WERI-Rb-1 (cell line): ENCODE measurements around the gene CECR2.
"Not testable (repeated sequence)": the region's sequence is repeated elsewhere in the genome, so short reads cannot be mapped to it uniquely, and the experiment has no call there.

Source experiments
- DNase-seq: peaks from one replicate; pipeline ENCODE4 v3.0.0-alpha.2; 2020
- H3K27ac ChIP-seq: fragments of 250-450 bp; sonication (Bioruptor Pico); 2 replicates; pipeline ENCODE4 v1.5.1; 2020; ENCODE audit warnings: mild to moderate bottlenecking, moderate library complexity
- H3K27me3 ChIP-seq: fragments of 250-450 bp; sonication (Bioruptor Pico); 2 replicates; pipeline ENCODE4 v1.5.1; 2021; ENCODE audit warnings: mild to moderate bottlenecking, low read depth, moderate library complexity; ENCODE audit not compliant: insufficient read depth, severe bottlenecking
- H3K36me3 ChIP-seq: fragments of 250-450 bp; sonication (Bioruptor Pico); 2 replicates; pipeline ENCODE4 v1.5.1; 2020; ENCODE audit warnings: mild to moderate bottlenecking, moderate library complexity
- H3K4me3 ChIP-seq: 2 replicates; pipeline ENCODE4 v1.5.1; 2011; ENCODE audit warnings: low read depth, mild to moderate bottlenecking, control low read depth, low read length
- H3K9me3 ChIP-seq: fragments of 250-450 bp; sonication (Bioruptor Pico); 2 replicates; pipeline ENCODE4 v1.5.1; 2021; ENCODE audit warnings: mild to moderate bottlenecking, moderate library complexity; ENCODE audit not compliant: severe bottlenecking
- CTCF ChIP-seq: IDR thresholded peaks from 2 replicates; pipeline ENCODE4 v1.5.1; 2011; ENCODE audit warnings: low read depth, mild to moderate bottlenecking, control low read depth, inconsistent platforms, low read length

CECR2 gene

DNA sequence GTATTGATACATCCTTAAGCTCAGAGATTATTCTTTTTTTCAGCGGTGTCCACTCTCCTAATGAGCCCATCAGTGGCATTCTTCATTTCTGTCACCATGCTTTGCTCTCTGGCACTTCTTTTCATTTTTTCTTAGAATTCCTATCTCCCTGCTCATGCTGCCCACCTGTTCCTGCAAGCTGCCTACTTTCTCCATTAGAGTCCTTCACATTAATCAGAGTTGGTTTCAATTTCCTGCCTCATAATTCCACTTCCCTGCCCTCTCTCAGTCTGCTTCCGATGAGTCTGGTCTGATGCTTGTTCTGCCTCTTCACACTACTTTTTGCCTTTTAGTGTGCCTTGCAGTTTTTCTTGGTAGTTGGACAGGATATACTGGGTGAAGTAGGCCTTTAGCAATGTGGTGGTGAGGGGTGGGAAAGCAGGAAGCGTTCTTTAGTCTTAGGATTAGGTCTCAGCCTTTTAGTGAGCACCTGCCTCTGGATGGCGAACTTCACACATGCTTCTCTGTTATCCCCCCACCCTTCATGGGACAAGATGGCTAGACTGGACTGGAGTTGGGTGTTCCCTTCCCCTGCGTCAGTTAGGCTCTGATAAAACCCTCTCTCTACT lies 53.6 kb downstream of the CECR2 start:
- Histone ChIP-seq H3K4me3 (no peak overlapping the region), H3K27ac (no peak overlapping the region), H3K27me3 (no peaks in the 10 kb centered on the region), H3K9me3 (no peaks in the 10 kb centered on the region), H3K36me3 (no peaks in the 10 kb centered on the region)
- DNase-seq: no peak
- no peak for TF ChIP-seq CTCF

GRCh38 chr22:17423616-17424015 lies 54.4 kb downstream of the CECR2 start:
- H3K36me3 ChIP-seq: no peaks in the 10 kb centered on the region
- no peak overlapping the region for H3K4me3 ChIP-seq
- TF ChIP-seq CTCF: no peak
- no peaks in the 10 kb centered on the region for H3K9me3 ChIP-seq
- H3K27ac ChIP-seq: no peak overlapping the region
- H3K27me3 ChIP-seq: no peaks in the 10 kb centered on the region
- no peak for DNase-seq

- not testable (repeated sequence) for DNase-seq, H3K36me3 ChIP-seq, H3K27me3 ChIP-seq
These were observed 58.3 kb downstream of the CECR2 start for GRCh38 chr22:17427528-17427927.

DNA sequence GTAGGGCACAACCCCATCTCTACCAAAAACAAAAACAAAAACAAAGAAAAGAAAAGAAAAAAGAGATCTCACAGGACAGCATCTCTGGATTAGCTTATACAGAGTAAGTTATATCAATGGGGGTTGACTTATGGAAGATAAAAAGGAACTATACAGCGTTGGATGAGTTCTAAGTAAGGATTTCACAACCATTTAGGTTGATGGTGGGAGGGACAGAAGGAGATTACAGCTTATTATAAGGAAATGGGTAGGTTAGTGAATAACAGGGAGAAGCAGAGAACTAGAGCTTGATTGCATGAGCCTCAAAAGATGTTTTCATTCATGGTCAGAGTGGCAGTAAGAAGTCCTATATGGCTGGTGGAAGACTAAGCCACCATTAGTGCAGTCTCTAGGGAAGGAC lies 60.3 kb downstream of the CECR2 start:
- H3K9me3 ChIP-seq: no peaks in the 10 kb centered on the region

More at GRCh38 chr22:17427528-17427927, 58.3 kb downstream of the CECR2 start:
- not testable (repeated sequence) for H3K4me3 ChIP-seq, H3K9me3 ChIP-seq, H3K27ac ChIP-seq

DNA sequence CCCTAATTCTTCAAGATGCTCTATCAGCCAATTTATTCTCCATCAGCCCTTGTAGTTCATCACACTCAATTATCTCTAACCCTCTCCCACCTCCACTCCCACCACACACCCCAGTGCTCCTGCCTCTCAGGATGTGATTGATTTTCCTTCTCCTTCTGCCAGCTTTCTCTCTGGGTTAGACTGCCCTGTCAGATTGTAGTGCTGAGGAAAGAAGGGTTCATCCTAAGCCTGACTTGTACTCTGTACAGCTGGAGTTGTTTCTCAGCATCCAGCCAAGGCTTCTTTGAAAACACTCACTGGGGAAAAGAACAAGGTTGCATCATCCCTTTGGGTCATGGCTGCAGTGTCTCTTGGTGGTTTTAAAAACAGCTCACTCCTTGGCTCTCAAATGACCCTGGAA lies 61.2 kb downstream of the CECR2 start:
- TF ChIP-seq CTCF: no peak
- Histone ChIP-seq H3K9me3 (no peaks in the 10 kb centered on the region), H3K4me3 (no peak overlapping the region), H3K27me3 (no peaks in the 10 kb centered on the region), H3K27ac (no peak overlapping the region), H3K36me3 (no peaks in the 10 kb centered on the region)
- no peak for DNase-seq

More for the DNA sequence above, 60.3 kb downstream of the CECR2 start:
- no peak for DNase-seq
- no peaks in the 10 kb centered on the region for H3K36me3 ChIP-seq
- no peak overlapping the region for H3K27ac ChIP-seq
- no peak overlapping the region for H3K4me3 ChIP-seq
- no peak for TF ChIP-seq CTCF
- no peaks in the 10 kb centered on the region for H3K27me3 ChIP-seq

DNA sequence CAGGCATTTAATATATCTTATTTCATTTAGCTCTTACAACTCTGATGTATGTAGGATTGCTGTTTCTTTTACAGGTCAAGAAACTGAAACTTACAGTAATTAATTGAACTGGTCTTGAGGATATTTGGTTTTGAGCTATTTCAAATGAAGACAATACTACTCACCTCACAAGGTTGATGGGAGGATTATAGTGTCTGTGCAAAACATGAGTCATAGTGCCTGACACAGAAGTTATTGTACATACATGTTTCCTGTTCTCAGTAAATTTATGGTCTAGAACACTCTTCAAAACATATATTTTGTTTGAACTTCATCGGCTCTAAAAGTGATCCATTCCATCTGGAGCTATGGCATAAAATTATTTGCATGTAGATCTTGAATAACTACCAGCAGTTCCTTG lies 61.9 kb downstream of the CECR2 start:
- Histone ChIP-seq H3K27me3 (no peaks in the 10 kb centered on the region), H3K4me3 (no peak overlapping the region), H3K27ac (no peak overlapping the region), H3K9me3 (no peaks in the 10 kb centered on the region), H3K36me3 (no peaks in the 10 kb centered on the region)
- no peak for TF ChIP-seq CTCF
- no peak for DNase-seq
